Measurements from ENCODE around the gene GON4L.
"Not testable (repeated sequence)": the region's sequence is repeated elsewhere in the genome, so short reads cannot be mapped to it uniquely, and the experiment has no call there.

Gene GON4L

DNA sequence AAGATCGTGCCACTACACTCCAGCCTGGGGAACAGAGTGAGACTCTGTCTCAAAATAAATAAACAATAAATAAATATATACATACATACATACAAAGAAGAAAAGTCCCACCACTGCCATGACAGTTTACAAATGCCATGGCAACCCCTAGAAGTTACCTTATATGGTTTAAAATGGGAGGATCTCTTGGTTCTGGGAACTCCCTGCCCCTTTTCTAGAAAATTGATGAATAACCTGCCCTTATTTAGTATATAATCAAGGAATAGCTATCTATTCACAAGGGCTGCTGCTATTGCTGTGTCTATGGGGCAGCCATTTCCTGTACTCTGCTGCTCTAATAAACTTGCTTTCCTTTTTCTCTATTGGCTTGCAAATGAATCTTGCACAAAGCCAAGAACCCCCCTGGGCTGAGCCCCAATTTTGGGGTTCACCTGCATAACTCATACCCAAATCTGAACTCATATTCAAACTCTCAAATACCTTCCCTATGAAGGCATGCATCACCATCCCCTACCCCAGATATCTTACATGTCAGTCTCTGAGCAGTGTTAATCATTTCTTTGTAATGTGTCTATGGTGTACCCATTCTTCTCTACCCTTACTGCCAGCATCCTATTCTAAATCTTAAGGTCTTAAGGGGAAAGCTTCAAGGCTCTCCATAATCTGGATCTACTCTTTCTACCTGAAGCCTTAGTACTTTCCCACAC lies 9.0 kb downstream of the GON4L start:
- Mint-ChIP-seq H3K27ac (no peak overlapping the region), H3K9me3 (no peaks in the 10 kb centered on the region), H3K4me3 (no peak overlapping the region), H3K36me3 (ENCODE audit: low read depth) (peaks cover 72% of the 10 kb centered on the region), H3K4me1 (peaks cover 9% of the 10 kb centered on the region), H3K27me3 (ENCODE audit: low read depth) (no peaks in the 10 kb centered on the region)
- TF ChIP-seq, protein P1, sequence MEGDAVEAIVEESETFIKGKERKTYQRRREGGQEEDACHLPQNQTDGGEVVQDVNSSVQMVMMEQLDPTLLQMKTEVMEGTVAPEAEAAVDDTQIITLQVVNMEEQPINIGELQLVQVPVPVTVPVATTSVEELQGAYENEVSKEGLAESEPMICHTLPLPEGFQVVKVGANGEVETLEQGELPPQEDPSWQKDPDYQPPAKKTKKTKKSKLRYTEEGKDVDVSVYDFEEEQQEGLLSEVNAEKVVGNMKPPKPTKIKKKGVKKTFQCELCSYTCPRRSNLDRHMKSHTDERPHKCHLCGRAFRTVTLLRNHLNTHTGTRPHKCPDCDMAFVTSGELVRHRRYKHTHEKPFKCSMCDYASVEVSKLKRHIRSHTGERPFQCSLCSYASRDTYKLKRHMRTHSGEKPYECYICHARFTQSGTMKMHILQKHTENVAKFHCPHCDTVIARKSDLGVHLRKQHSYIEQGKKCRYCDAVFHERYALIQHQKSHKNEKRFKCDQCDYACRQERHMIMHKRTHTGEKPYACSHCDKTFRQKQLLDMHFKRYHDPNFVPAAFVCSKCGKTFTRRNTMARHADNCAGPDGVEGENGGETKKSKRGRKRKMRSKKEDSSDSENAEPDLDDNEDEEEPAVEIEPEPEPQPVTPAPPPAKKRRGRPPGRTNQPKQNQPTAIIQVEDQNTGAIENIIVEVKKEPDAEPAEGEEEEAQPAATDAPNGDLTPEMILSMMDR (IDR thresholded peaks at IDR 0.05; ENCODE audit: unreplicated experiment in 3 of 3), result no peak

DNA sequence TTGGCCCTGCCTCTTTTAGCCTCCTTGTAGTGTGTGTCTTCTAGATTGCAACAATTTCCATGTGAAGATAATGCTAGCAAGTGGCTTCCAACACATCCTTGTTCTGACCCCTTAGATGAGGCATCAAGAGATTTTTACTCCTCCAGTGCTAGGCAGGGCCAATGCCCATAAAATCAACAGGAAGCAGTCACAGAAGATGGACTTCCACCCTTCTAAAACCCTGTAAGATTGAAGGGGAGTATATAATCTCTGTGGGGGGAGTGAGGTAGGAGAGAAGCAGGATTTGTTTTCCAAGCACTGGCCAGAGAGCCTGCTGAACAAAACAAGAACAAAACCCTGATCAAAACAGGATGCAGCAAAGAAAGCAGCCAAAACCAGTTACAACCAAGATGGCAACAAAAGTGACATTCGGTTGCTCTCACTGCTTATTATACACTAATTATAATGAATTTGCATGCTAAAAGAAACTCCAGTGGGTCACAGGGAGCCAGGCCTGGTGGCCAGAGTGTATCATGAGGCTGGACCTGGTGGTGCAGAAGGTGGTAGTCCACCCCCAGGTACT lies 12.1 kb downstream of the GON4L start:
- Mint-ChIP-seq H3K36me3 (ENCODE audit: low read depth) (peaks cover 53% of the 10 kb centered on the region), H3K27ac (no peak overlapping the region), H3K27me3 (ENCODE audit: low read depth) (peaks cover 3% of the 10 kb centered on the region), H3K9me3 (no peaks in the 10 kb centered on the region), H3K4me1 (no peaks in the 10 kb centered on the region), H3K4me3 (no peak overlapping the region)
- TF ChIP-seq, protein P1 (IDR thresholded peaks at IDR 0.05; ENCODE audit: unreplicated experiment in 3 of 3), result no peak

DNA sequence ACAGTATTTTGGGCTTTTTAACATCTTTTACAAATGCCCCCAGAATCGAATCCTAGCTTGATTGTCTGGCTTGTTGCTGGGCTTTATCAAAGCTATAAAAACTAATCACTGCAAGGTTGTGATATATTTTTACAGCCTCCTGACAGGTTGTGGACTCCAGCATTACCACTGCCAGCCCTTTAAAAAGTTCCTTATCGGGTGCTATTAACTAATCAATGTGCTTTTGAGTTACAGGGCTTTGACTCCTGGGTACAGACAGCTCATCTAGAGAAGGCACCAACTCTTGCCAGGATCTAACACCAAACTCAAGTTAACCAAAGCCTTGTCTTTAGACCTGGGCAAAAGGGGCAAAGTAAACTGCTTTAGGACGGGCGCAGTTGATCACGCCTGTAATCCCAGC lies 16.6 kb downstream of the GON4L start:
- TF ChIP-seq, protein P1 (IDR thresholded peaks at IDR 0.05; ENCODE audit: unreplicated experiment in 3 of 3), result no peak
- Mint-ChIP-seq H3K27ac (no peak overlapping the region), H3K27me3 (ENCODE audit: low read depth) (peaks cover 3% of the 10 kb centered on the region), H3K4me3 (no peak overlapping the region), H3K4me1 (no peaks in the 10 kb centered on the region), H3K9me3 (no peaks in the 10 kb centered on the region), H3K36me3 (ENCODE audit: low read depth) (peaks cover 48% of the 10 kb centered on the region)

DNA sequence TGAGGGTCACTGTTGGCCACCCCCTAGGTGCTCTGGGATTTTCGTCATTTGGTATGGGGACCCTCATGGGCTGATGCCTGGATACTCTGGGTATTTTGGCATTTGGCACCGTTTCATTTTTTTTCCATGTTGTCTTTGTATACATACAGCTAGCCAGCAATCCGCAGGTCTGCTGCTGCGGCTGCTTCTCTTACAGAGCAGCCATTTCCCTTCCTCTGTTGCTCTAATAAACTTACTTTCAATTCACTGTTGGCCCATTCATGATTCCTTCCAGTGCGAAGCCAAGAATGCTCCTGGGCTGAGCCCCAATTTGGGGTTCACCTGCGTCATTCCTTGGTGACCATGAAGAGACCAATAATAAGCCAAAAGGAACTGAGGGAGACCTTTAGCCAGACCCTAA lies 21.5 kb downstream of the GON4L start:
- TF ChIP-seq, protein P1 (IDR thresholded peaks at IDR 0.05; ENCODE audit: unreplicated experiment in 3 of 3), result no peak

DNA sequence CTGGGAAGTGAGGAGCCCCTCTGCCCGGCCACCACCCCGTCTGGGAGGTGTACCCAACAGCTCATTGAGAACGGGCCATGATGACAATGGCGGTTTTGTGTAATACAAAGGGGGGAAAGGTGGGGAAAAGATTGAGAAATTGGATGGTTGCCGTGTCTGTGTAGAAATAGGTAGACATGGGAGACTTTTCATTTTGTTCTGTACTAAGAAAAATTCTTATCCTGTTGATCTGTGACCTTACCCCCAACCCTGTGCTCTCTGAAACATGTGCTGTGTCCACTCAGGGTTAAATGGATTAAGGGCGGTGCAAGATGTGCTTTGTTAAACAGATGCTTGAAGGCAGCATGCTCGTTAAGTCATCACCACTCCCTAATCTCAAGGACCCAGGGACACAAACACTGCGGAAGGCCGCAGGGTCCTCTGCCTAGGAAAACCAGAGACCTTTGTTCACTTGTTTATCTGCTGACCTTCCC lies 22.1 kb downstream of the GON4L start:
- peaks cover 43% of the 10 kb centered on the region for H3K36me3 Mint-ChIP-seq (ENCODE audit: low read depth)
- H3K4me3 Mint-ChIP-seq; H3K9me3 Mint-ChIP-seq; H3K27me3 Mint-ChIP-seq (ENCODE audit: low read depth); H3K27ac Mint-ChIP-seq; H3K4me1 Mint-ChIP-seq: not testable (repeated sequence)

More for the DNA sequence above, 21.5 kb downstream of the GON4L start:
- H3K36me3 Mint-ChIP-seq (ENCODE audit: low read depth), result peaks cover 43% of the 10 kb centered on the region
- peaks cover under 1% of the 10 kb centered on the region for H3K27me3 Mint-ChIP-seq (ENCODE audit: low read depth)
- no peak overlapping the region for H3K27ac Mint-ChIP-seq
- no peaks in the 10 kb centered on the region for H3K9me3 Mint-ChIP-seq
- H3K4me3 Mint-ChIP-seq, result no peak overlapping the region
- no peaks in the 10 kb centered on the region for H3K4me1 Mint-ChIP-seq

DNA sequence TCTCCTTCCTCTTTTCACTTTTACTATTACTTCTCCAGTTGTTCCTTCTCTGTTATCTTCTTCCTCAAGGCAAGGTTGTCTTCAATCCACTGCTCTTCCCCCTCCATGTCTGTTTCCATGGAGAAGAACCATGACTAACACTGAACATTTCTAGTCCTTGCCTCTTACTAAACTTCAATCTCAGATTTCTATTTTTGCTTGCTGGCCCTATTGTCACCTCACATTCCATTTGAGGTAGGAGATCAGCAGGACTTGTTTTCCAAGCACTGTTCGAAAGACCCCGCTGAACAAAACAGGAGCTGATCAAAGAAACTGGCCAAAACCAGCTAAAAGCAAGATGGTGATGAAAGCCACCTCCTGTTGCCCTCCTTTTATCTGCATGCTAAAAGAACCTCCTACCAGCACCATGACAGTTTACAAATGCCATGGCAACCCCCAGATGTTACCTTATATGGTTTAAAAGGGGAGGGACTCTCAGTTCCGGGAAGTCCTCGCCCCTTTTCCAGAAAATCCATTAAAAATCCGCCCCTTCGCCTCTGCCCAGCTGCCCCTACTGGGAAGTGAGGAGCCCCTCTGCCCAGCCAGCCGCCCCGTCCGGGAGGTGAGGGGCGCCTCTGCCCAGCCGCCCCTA lies 22.6 kb downstream of the GON4L start:
- Mint-ChIP-seq H3K4me1 (no peaks in the 10 kb centered on the region), H3K4me3 (no peak overlapping the region), H3K27ac (peak overlapping the region in 1 of 3 experiments; percentile 37), H3K36me3 (ENCODE audit: low read depth) (peaks cover 46% of the 10 kb centered on the region), H3K9me3 (no peaks in the 10 kb centered on the region), H3K27me3 (ENCODE audit: low read depth) (no peaks in the 10 kb centered on the region)
- TF ChIP-seq, protein P1 (IDR thresholded peaks at IDR 0.05; ENCODE audit: unreplicated experiment in 3 of 3), result no peak
